NCI-H1694 treated with DMSO at 0.1 percent for 48 hours (cell line): Measurements from ENCODE around the gene SLC39A11.
"Not testable (repeated sequence)": the region's sequence is repeated elsewhere in the genome, so short reads cannot be mapped to it uniquely, and the experiment has no call there.

Experiments used
- DNase-seq: peaks from one replicate; lab custom pipeline; 2025; lab: John Stamatoyannopoulos, UW

SLC39A11 gene

DNA sequence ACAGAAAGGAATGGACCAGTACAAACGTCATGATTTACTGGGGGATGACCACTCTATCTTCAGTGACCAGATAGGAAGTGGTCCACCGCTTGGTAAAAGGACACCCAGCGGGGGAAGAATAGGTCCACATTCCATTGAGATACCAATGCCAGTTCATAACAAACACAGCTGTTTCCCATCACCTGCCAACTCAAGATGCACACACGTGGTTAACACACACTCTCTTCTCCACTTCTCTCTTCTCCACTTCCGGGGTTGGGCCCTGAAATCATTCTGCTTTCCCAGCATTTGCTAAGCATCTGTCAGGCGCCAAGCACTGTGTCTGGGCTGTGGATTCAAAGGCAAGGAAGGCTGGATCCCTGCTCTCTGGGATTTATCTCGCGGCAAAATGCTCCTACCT, 175.5 kb downstream of the SLC39A11 start:
- DNase-seq: no peak

DNA sequence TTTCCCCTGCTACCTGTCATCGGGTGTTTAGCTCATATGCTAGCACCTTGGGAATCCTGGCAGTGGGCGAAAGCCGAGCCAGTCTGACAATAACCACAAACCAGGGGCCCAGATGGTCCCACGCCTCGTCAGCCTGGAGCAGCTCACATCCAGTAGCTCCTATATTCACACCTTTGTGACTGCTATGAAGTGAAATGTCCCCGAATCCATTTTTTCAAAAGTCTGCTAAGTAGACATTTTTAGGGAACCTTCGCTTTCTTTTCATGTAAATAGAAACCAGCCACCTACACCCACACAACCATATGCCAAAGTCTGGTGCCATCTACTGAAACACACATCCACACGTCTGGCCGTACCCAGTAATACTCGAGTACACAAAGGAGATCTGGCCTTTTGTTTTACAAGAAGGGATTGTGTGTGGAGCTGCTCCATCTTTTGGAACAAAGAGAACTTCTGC, 176.8 kb downstream of the SLC39A11 start:
- no peak for DNase-seq

DNA sequence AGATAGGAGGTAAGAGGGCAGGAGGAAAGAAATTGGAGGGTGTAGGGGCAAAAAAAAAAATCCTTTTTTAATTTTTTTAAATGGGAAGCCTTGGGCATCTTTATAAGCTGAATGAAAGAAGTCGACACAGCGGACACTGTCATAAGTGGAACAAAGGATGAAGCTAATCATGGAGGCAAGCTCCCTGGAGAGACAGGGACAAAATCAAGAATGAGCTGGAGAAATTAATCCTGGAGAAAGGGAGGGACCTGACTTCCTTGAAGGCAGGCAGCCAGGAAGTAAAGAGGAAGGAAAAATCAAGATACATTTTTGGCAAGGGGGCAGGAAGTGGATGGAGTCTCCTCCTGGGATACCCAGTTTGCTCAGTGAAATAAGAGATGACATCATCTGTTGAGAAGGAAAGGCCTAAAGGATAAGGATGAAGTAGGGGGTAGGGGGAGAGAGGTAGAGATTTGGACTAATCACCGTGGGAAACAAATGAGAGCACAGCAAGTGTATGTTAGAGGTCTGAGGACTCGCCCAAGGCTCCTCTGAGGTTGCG, 179.3 kb downstream of the SLC39A11 start:
- no peak for DNase-seq

DNA sequence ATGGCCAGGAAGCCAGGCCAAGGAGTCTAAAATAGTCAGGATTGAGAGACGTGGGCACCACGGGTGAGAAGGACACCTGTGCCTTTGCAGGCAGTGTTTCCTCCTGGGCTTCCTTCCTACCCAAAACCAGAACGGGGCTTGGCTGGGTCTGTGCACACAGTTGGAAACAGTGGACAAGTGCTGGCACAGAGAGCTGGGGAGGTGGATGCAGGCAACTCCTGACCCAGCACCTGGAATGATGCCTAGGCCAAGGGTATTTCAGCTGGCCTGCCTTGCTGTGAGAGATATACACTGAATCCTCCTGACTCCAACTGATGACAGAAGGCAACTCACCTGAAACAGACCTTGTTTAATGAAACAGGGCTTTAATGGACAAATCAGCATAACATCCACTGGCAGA, 186.2 kb downstream of the SLC39A11 start:
- no peak for DNase-seq

DNA sequence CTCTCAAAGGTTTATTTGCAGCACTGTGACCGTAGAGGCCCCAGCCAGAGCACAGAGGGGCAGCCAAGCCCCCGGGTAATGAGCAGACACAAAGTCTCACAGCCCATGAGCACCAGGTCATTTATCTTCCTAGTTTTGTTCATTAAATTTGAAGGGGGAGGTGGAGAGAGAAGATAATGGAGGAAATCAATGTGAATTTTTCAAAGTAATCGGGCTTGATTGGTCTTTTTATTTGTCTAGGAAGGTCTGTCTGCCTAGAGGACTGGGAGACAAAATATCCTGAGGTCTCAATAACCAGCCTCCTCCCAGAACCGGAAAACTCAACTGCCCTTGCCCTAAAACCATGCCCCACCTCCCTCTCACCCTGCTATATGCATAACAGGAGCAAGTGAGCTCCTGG, 189.0 kb downstream of the SLC39A11 start:
- DNase-seq: no peak

DNA sequence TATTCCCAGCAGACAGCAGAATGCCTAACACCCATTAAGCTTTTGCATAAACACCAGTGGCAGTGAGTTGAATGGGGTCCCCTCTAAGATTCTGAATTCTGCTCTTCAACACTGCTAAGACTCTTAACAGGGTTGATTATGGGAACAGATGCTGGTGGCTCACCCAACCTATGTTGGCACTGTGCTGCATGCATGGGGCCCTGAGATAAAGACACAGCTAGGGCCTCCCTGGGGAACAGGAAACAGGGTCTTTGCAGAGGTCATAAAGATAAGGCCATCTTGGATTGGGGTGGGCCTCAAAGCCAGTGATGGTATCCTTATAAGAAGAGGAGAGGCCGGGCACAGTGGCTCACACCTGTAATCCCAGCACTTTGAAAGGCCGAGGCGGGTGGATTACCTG, 190.8 kb downstream of the SLC39A11 start:
- no peak for DNase-seq

DNA sequence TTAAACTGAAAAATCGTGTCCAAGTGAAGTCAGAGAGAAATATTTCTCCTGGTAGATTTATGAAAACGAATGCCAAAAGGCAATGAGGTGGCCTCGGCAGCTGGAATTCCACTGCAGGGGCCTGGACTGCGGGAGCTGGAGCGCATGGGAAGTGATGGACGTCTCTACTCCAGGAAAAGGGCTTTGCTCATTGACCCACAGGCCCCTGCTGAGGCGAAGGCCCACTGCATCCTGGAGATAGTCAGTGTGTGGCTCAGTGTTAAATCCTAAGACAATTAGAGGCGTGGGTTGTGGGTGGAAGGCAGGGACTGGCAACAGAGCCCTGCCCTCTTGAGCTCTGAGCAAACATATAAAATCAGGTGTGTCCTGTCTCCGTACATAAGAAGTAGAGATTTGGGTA, 191.4 kb downstream of the SLC39A11 start:
- no peak for DNase-seq

DNA sequence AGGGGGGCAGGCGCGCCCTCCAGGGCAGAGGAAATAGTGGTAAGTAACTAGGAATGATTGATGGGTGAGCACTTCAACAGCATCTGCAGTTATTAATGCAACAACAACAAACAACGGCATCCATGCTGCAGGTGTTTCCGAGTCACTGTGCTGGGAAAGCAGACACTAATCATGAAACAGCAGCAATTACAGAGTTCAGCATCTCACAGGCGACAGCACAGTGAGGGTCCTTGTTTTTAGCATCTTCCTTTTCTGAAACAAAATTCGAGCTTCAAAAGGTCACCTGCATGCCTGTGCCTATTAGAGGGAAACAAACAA, 191.9 kb downstream of the SLC39A11 start:
- DNase-seq: no peak

DNA sequence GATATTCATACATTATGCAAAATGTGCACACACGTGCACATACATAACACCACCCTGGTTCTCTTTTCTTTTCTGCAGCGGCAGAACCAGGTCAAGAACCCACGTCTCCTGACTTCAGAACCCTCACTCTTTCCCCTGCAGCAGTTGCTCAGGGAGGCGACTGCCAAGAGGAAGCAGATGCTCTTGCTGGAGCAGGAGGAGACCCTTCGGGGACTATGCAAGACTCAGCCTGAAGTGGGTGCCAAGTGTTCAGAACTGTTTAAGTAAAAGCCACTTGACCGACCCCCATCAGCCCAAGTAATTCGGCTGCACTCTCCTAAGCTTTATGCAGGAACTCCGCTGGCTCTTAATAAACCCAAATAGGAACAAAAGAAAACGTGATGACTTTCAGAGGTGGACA, 193.8 kb downstream of the SLC39A11 start:
- no peak for DNase-seq

DNA sequence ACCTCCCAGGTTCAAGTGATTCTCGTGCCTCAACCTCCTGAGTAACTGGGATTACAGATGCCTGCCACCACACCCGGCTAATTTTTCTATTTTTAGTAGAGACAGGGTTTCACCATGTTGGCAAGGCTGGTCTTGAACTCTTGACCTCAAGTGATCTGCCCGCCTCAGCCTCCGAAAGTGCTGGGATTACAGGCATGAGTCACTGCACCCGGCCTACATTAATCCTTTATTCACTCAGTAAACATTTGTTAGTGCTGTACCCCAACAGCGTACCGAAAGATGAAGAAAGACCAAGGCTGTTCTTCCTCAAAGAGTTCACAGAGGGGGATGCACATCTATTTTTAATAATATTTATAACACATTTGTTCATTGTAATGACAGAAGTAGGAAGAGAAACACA, 196.2 kb downstream of the SLC39A11 start:
- not testable (repeated sequence) for DNase-seq

DNA sequence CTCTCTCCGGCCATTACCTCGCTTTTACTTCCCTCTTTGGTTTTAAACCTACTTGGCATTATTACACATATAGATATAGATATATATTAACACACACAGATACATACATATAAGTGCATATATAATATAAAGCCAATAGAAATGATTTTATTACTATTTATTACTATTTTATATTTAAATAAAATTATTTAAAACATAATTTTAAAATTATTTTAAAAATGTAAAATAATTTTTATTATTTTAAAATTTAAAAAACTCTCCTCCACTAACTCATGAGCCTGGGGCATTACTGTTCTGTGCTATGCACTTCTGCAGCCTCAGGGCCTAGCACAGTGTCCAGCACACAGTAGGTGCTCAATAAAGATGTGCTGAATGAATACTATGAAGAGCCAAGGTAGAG, 200.9 kb downstream of the SLC39A11 start:
- no peak for DNase-seq

DNA sequence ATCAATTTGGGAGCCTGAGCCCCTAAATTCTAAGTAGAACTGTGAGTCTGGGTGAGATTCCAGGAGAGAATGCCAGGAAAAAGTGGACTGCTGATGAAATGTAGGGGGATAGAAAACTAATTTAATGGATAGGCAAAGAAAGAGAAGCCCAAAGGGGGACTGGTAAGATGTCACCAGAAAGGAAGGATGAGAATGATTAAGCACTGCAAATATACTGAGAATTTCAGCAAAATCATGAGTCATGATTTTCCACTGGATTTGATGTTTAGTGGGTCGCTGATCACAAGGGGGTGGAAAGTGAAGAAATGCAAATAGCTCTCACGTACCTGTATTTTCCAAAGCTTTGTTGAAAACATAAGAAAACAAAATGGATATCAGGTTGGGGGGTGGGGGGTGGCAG, 201.8 kb downstream of the SLC39A11 start:
- no peak for DNase-seq

DNA sequence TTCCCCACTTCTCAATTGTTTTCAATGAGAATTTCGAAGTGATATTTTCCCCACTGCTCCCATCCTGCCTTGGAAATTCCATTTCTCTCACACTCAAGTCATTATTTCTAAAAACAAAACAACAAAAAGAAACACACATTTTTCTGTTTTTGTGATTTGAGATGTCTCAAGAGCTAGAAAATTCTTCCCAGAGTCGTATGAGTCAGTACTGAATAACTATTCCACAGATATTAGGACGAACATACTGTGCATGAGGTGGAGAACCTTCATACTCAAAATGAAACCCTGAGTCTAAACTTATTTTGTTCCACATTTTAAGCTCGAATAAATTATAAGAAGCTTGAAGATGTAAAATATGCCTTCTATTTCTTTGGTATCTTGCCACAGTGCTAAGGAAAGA, 204.6 kb downstream of the SLC39A11 start:
- no peak for DNase-seq

DNA sequence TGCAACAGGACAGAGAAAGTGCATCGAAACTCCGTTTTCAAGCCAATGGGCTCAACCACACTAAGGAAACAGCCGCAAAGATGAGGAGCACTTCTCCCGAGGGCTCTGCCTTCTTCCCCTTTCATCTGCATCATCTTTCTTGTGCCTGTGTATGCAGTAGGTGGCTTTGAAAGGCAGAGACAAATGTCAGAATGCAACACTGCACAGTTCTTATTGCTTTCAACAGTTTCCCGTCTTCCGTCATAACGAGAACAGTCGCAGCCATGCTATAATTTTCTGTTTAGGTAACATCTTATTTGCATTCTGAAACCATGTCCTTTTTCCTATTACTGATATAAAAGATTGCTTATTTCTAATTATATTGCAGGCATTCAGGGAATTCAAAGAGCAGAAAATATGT, 205.2 kb downstream of the SLC39A11 start:
- no peak for DNase-seq

DNA sequence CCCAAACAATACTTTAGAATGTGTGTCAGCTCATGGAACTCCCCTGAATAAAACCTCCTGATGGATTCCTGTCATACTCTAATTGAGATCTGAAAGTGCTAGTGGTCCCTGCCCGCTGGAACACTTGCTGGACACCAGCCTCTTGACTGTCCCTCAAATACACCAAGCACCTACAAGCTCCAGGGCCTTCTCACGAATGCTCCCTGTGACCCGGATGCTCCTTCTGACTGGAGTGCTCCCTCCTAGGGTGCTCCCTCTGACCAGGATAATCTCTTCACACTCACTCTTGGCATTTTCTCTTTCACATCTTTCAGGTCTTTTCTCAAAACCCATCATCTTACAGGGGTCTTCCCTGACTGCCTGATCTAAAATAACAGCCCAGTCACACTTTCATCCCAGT, 205.9 kb downstream of the SLC39A11 start:
- DNase-seq: no peak

DNA sequence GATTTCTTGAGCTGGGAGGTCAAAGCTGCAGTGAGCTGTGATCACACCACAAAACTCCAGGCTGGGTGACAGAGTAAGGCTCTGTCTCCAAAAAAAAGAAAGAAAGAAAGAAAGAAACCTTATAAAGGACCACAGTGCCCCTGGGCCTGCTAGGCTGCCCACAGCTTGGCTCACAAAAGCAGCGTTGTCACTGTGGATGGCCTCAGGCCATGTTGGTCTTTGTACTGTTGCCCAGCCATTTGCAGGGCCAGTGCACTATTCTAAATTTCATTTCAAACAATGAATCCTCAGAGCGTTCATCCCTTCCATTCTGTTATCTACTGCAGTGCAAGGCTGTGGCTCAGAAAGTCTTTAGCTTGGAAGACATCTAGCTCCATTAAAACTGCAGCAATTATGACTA, 208.4 kb downstream of the SLC39A11 start:
- DNase-seq: no peak

DNA sequence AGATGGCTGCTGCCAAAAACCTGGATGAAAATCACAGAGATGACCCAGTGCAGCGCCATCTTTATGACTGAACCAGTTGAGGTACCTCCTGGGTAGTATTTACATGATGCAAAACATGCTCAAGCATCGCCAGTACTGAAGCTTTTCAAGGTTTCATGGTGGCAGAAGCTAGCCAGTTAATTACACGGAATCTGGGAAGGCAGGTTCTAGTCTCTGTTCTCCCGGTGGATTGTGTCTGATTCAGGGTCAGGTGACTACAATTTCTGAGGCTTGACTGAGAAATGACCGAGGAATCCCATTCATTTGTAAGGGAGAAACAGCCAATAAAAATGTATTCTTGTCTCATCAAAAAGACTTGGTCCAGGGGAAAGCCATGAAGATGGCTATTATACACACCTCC, 209.1 kb downstream of the SLC39A11 start:
- DNase-seq: no peak

DNA sequence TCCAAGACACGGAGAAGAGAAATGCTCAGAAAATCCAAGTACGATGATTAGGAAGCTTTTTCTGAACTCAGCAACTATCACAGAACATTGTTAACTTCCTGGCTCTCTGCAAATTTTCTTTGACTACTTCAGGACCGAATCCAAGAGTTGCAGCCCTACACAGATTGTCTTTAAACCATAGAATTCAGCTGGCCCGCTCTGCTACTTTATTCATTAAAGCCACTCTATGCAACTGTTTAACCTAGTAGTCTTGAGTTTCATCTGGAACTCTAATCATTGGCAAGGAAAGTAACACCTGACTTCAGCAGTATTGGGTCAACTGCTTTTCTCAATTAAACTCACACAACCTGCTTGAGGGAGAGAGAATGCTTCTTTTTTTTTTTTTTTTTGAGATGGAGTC, 210.1 kb downstream of the SLC39A11 start:
- no peak for DNase-seq

DNA sequence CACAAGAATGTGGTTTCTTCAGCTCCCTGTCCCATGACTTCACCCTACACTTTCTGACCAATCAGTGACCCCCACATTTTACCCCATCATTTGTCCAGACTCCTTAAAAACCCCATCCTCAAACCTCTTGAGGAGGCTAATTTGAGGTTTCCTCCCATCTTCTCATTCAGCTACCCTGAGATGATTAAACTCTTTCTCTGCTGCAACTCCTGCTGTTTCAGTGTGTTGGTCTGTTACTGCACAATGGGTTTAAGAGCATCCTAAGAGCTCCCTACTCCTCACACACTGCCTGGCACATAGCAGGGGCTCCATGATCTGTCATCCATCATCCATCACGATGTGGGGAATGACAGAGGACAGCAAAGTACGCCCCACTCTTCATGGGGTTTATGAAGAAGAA, 212.6 kb downstream of the SLC39A11 start:
- DNase-seq: no peak

DNA sequence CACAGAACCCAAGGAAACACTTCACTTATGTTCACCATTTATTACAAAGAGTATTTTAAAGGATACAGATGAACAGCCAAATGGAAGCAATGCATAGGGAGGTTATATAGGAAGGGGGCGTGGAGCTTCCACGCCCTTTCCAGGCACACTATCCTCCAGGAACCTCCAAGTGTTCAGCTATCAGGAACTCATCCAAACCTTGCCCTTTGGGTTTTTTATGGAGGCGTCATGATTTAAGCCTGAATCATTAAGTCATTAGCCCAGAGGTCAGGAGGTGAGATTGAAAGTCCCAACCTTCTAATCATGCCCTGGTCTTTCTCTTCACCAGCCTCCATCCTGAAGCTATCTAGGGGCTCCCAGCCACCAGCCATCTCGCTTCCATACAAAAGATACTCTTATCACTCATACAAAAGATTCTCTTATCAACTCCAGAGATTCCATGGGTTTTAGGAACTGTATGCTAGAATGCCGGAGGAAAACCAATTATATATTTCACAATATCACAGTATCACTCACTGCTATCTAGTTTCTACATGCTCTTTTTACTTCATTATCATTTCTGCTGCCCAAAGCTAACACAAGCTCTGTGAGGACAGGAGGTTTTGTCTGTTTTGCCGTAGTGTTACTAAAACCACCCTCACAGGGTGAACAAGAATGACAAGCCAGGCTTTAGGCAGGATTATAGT, 213.4 kb downstream of the SLC39A11 start:
- DNase-seq: no peak

DNA sequence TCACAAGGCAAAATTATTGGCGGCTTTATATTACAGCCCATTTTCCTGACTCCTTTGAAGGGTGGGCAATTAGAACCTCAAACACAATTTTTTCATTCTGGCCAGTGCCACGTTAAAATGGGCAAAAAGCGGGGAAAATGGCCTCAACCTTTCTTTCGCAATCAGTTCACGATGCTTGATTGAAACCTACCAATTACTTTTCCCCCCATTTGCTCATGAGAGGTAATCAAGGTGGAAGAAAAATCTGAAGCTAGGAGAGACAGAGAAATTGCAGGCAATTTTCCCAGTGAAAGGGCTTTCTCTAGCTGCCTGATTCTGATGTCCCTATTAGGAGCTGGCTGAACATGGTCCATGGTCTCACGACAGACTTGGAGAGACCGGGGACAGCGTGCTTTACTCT, 215.1 kb downstream of the SLC39A11 start:
- DNase-seq: no peak

DNA sequence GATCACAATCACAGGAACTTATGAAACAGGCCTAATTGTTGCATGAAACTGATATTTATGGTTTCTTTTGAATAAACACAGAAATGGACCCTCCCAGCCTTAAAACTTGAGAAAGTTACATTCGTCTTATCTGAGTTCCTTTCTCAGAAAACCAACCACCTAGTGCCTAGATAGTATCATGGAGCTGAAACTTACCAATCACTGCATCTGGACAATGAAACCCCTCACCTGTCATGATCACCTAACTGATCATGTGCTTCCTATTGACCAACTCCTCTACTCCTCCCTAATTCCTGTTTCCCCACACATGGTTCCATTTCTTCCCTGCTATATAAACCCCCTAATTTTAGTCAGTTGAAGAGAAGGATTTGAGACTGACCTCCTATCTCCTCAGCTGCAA, 216.1 kb downstream of the SLC39A11 start:
- DNase-seq: no peak

DNA sequence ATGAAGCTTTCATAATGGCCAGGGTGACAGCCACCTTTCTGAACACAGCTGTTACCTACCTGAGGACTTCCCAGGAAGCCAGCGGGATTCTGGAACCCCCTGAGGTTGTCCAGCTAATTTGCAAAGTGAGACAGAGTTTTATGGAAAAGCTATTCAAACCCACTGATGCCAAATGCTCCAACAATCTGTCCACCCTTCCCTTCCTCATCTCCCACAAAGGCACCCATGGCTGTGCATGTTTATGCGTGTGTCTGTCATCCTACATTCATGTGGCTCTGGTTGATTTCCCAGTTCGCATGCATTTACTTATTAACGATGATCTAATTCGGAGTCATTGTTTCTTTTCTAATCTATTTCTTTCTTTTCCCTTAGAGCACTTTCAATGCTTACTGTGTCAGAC, 217.1 kb downstream of the SLC39A11 start:
- no peak for DNase-seq

DNA sequence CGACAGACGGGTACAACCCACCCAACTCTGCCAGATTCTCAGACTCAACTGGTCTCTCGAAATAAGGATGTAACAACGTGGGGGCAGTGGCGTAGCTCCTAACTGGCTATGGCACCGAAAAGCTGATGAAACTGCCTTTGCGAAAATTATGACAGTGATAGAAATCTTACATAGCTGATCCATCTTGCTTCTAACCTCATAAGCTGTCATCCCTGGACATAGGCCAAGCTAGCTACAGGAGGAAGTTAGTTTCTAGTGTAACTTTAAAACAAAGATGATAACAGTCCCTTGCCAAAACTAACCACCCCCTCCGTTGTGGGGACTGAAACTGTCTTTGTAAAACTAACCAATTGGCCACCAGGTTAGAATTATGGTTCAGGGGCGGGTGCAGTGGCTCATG, 220.1 kb downstream of the SLC39A11 start:
- no peak for DNase-seq
